HCT116 (cell line): ENCODE data around the gene CASP6. TPM values are rescaled to one million over a fixed set of nuclear protein-coding genes. Genes with fewer than 3 reads are reported as not detected.

ENCODE experiments used
- ATAC-seq: fragments of 200-7000 bp; cut with Tn5 transposase; 2 replicates; pipeline ENCODE4 v1.9.1; 2020; ENCODE audit warnings: mild to moderate bottlenecking, moderate library complexity
- BruUV-seq: library from RNA; stranded (reverse); fragments of 400-500 nt; replicated peaks from 2 replicates; lab custom pipeline; 2021; lab: Mats Ljungman, UMichigan
- CTCF ChIA-PET: fragments of 300-600 bp; sonication (Branson Sonifier 250); formaldehyde crosslinking; loops from one replicate; lab custom pipeline; 2021; ENCODE audit warnings: antibody characterized with exemption; lab: Charles Lee
- POLR2A ChIA-PET: fragments of 300-600, 350-600 bp; sonication (Branson Sonifier 250); formaldehyde crosslinking; loops from one replicate; lab custom pipeline; 2021; ENCODE audit warnings: antibody characterized with exemption; lab: Charles Lee
- RAD21 ChIA-PET, 2 experiments: fragments of 300-600 bp; sonication (Branson Sonifier 250); formaldehyde crosslinking; loops; one replicate each; lab custom pipeline; 2023; ENCODE audit warnings: low total read pairs in 2 of 2; ENCODE audit not compliant: uncharacterized antibody in 2 of 2, unreplicated experiment in 2 of 2, low non-redundant PET in 1 of 2; lab: Charles Lee
- DNase-seq: peaks from one replicate; pipeline ENCODE4 v3.0.0-alpha.2; 2010; ENCODE audit warnings: low read depth, low spot score
- H2AFZ ChIP-seq: fragments of 200-600 bp; shearing (Covaris generic), sonication (generic); 2 replicates; pipeline ENCODE4 v1.6.1; 2017; ENCODE audit warnings: low read depth, mixed run types, mixed read lengths, antibody characterized with exemption, low read length; ENCODE audit not compliant: poor library complexity, severe bottlenecking
- H3K27ac ChIP-seq: 2 replicates; pipeline ENCODE4 v1.5.1; 2012; ENCODE audit warnings: low read depth, low read length
- H3K27me3 ChIP-seq: fragments of 200-600 bp; sonication (generic); 2 replicates; pipeline ENCODE4 v1.6.1; 2016; ENCODE audit warnings: mixed run types, low read length, mixed read lengths; ENCODE audit not compliant: insufficient read depth
- H3K36me3 ChIP-seq, 2 experiments: fragments of 200-500 bp in 1 of 2; fragments of 200-600 bp in 1 of 2; sonication (Bioruptor generic) in 1 of 2; sonication (generic) in 1 of 2; 2 replicates each; pipeline versions ENCODE4 v1.5.1 to v1.6.1; 2014 to 2016; ENCODE audit warnings: low read length in 2 of 2, inconsistent platforms in 1 of 2, mixed read lengths in 1 of 2, mixed run types in 1 of 2; ENCODE audit not compliant: insufficient read depth in 2 of 2, control insufficient read depth in 1 of 2
- H3K4me1 ChIP-seq, 2 experiments: fragments of 200-600 bp in 1 of 2; sonication (generic) in 1 of 2; 2 replicates each; pipeline versions ENCODE4 v1.5.1 to v1.6.1; 2012 to 2017; ENCODE audit warnings: low read length in 2 of 2, inconsistent platforms in 1 of 2, mild to moderate bottlenecking in 1 of 2, mixed read lengths in 1 of 2, mixed run types in 1 of 2, moderate library complexity in 1 of 2; ENCODE audit not compliant: insufficient read depth in 2 of 2, control insufficient read depth in 1 of 2
- H3K4me2 ChIP-seq: fragments of 200-600 bp; sonication (generic); 2 replicates; pipeline ENCODE4 v1.6.1; 2017; ENCODE audit warnings: mixed run types, low read length, mixed read lengths
- H3K4me3 ChIP-seq, 2 experiments: fragments of 200-600 bp in 1 of 2; sonication (generic) in 1 of 2; replicated peaks in 1 of 2; 2 replicates each; pipeline ENCODE4 v1.5.1; 2011 to 2016; ENCODE audit warnings: low read length in 2 of 2, control low read depth in 1 of 2, low read depth in 1 of 2, mild to moderate bottlenecking in 1 of 2, mixed read lengths in 1 of 2, mixed run types in 1 of 2
- H3K79me2 ChIP-seq: fragments of 200-600 bp; sonication (generic); 2 replicates; pipeline ENCODE4 v1.6.1; 2017; ENCODE audit warnings: mild to moderate bottlenecking, mixed run types, low read length, moderate library complexity, mixed read lengths; ENCODE audit not compliant: insufficient read depth
- H3K9ac ChIP-seq: fragments of 200-600 bp; sonication (generic); 2 replicates; pipeline ENCODE4 v1.6.1; 2016; ENCODE audit warnings: low read length, mixed read lengths
- H3K9me2 ChIP-seq: fragments of 200-600 bp; sonication (generic), shearing (Covaris generic); 2 replicates; pipeline ENCODE4 v1.6.1; 2017; ENCODE audit warnings: mixed run types, mild to moderate bottlenecking, moderate library complexity; ENCODE audit not compliant: insufficient read depth
- H3K9me3 ChIP-seq, 2 experiments: fragments of 200-500 bp in 1 of 2; fragments of 200-600 bp in 1 of 2; sonication (Bioruptor generic) in 1 of 2; sonication (generic) in 1 of 2; 2 replicates each; pipeline ENCODE4 v1.6.1; 2014 to 2017; ENCODE audit warnings: low read length in 2 of 2, mixed read lengths in 2 of 2, inconsistent platforms in 1 of 2, low read depth in 1 of 2, mild to moderate bottlenecking in 1 of 2, mixed run types in 1 of 2, moderate library complexity in 1 of 2; ENCODE audit not compliant: control insufficient read depth in 1 of 2, insufficient read depth in 1 of 2
- H4K20me1 ChIP-seq: fragments of 200-600 bp; sonication (generic), shearing (Covaris generic); 2 replicates; pipeline ENCODE4 v1.6.1; 2017; ENCODE audit warnings: mixed run types, mild to moderate bottlenecking, moderate library complexity; ENCODE audit not compliant: insufficient read depth
- EZH2 ChIP-seq: fragments of 200-600 bp; sonication (generic); IDR thresholded peaks from 2 replicates; pipeline ENCODE4 v1.6.1; 2017; ENCODE audit warnings: antibody characterized with exemption, mixed run types
- RAD21 ChIP-seq: IDR thresholded peaks from 2 replicates; pipeline ENCODE4 v1.6.1; 2012; ENCODE audit warnings: low read depth, mild to moderate bottlenecking
- SIN3A ChIP-seq: IDR thresholded peaks from 2 replicates; pipeline ENCODE4 v1.6.1; 2012; ENCODE audit warnings: low read depth
- SP1 ChIP-seq: IDR thresholded peaks from 2 replicates; pipeline ENCODE4 v1.6.1; 2012; ENCODE audit warnings: low read depth
- SRF ChIP-seq: IDR thresholded peaks from 2 replicates; pipeline ENCODE4 v1.6.1; 2012; ENCODE audit warnings: low read depth
- YY1 ChIP-seq: IDR thresholded peaks from 2 replicates; pipeline ENCODE4 v1.6.1; 2011; ENCODE audit warnings: low read length, low read depth, moderate library complexity, mild to moderate bottlenecking; ENCODE audit not compliant: insufficient replicate concordance; ENCODE audit errors: extremely low read depth
- ZNF274 ChIP-seq: fragments of 200-500 bp; sonication (Bioruptor generic); IDR thresholded peaks from 2 replicates; pipeline ENCODE4 v1.6.1; 2014; ENCODE audit warnings: mild to moderate bottlenecking, low read depth, low read length, inconsistent platforms
- intact Hi-C: fragments of 100-400 bp; cut with micrococcal nuclease; formaldehyde crosslinking; loops from 2 replicates; pipeline ENCODE4 v1.10.0; 2022
- total RNA-seq: library from RNA; stranded (reverse); gene quantifications from one replicate; pipeline ENCODE4 v1.2.1, GENCODE V29; 2021; ENCODE audit not compliant: unreplicated experiment
- TF ChIP-seq, protein P1 (sequence below): IDR thresholded peaks from 2 replicates; pipeline ENCODE4 v1.6.1; 2011; ENCODE audit warnings: mild to moderate bottlenecking, low read length, moderate library complexity; ENCODE audit not compliant: insufficient replicate concordance; ENCODE audit errors: extremely low read depth

Gene CASP6
- total RNA-seq, 1 experiment from 2014 or later, result 18.1 TPM

DNA sequence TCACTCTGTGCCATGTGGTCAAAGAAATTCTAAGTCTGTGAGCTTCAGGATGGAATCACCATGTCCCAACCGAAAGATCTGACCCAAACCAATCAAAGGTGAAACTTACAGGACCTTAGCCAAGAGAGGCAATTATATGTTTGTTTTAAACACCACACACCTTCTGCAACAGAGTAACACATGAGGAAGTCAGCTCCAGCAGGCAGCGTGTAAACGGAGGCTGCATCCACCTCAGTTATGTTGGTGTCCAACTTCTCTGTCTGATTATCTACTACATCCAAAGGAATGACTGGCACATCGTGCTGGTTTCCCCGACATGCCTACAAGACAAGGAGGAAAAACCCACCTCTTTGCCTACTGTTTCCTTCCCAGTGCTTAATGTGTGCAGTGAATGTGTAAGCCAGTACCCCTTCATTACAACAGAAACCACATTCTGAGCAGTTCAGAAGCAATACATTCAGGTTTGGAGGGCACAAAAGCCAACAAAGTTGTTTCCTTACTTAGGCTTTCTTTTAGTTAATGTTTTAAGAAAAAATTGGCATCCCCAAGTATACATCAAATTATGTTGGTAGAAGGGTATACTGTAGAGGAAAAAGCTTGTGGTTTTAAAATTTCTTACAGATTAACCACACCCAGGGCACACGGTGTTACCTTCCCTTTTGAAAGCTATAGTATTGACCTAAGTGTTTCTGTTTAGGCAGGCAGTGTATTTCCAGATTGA lies 12.4 kb downstream of the CASP6 start:
- Histone ChIP-seq H3K79me2 (no peaks in the 10 kb centered on the region), H3K4me1 (no peaks in the 10 kb centered on the region), H3K4me2 (no peak overlapping the region), H3K36me3 (peaks cover 0 to 5% of the 10 kb centered on the region in 2 experiments; a peak in 3 of 4 replicates), H3K9me2 (no peaks in the 10 kb centered on the region), H3K4me3 (no peak overlapping the region), H3K9me3 (no peaks in the 10 kb centered on the region), H3K27ac (no peak overlapping the region), H4K20me1 (no peaks in the 10 kb centered on the region), H2AFZ (no peak overlapping the region), H3K27me3 (no peaks in the 10 kb centered on the region), H3K9ac (no peak overlapping the region)
- no peak for TF ChIP-seq SP1
- TF ChIP-seq SIN3A, result no peak
- no peak for TF ChIP-seq YY1
- no peak for TF ChIP-seq RAD21
- TF ChIP-seq, protein P1, sequence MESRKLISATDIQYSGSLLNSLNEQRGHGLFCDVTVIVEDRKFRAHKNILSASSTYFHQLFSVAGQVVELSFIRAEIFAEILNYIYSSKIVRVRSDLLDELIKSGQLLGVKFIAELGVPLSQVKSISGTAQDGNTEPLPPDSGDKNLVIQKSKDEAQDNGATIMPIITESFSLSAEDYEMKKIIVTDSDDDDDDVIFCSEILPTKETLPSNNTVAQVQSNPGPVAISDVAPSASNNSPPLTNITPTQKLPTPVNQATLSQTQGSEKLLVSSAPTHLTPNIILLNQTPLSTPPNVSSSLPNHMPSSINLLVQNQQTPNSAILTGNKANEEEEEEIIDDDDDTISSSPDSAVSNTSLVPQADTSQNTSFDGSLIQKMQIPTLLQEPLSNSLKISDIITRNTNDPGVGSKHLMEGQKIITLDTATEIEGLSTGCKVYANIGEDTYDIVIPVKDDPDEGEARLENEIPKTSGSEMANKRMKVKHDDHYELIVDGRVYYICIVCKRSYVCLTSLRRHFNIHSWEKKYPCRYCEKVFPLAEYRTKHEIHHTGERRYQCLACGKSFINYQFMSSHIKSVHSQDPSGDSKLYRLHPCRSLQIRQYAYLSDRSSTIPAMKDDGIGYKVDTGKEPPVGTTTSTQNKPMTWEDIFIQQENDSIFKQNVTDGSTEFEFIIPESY, result no peak
- TF ChIP-seq SRF, result no peak
- no peak for TF ChIP-seq ZNF274
- TF ChIP-seq EZH2, result no peak
- ChIA-PET RAD21 (no interaction called here), CTCF (no interaction called here), POLR2A (no interaction called here)
- BruUV-seq, result no TSS peak
- intact Hi-C loops, result no loop called here
- no peak for DNase-seq
- ATAC-seq, result no peak
